ENCODE results near the gene CDH9.

- TF ChIP-seq CTCF (IDR thresholded peaks at IDR 0.05): no peak
- no peak for TF ChIP-seq POLR2A (IDR thresholded peaks at IDR 0.05)
Observed at GRCh38 chr5:26948921-26949320, 89.5 kb downstream of the CDH9 start.
